Activated CD4-positive, alpha-beta T cell treated with anti-CD3 and anti-CD28 coated beads, Interleukin-2, amount 50 U/mL, for 24 hours (primary cell): ENCODE results near the gene ALAD.
A peak's percentile ranks its signal among the peaks of the same experiment; 100 is the strongest.
"Not testable (repeated sequence)": the region's sequence is repeated elsewhere in the genome, so short reads cannot be mapped to it uniquely, and the experiment has no call there.

ENCODE experiments used
- DNase-seq, 2 donors: peaks; one replicate each; pipeline ENCODE4 v3.0.0-alpha.2; 2020; ENCODE audit warnings: low read depth in 1 of 2, low spot score in 1 of 2

The ALAD gene

DNA sequence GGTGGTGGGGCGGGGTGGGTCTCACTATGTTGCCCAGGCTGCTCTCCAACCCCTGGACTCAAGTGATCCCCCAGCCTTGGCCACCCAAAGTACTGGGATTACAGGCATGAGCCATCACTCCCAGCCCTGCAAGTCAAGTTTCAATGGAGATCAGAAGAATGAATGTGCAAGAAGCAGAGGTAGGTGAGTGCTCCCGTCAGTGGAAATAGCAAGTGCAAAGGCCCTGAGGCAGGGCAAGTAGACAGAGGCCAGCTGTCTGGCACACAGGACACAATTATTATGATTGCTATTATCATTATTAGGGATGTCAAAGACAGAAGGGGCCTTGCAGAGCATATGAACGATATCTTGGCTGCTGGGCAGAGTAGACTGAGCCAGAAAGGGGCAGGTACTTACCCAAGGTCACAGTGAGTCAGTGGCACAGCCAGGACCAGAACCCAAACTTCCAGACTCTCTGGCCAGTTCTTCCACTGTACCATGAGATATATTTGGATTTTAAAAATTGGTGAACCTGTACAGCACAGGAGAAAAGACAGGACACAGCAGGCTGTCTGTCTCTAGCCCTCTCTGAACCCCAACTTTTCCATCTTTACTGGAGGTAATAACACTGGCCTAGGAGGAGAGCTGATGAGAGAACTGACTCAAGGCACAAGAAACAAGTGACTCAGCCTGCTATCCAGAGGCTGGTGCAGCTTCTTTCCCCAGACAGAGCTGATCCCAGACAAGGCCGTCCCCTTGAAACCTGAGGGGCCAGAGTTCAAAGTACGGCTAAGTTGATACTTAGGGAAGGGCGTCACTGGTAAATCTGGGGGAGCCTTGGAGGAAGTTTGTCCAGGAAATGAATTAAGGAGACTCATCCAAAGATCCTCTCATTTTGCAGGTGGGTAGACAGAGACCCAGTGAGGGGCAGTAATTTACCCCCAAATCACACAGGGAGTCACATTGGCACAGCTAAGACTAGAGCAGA lies 25.7 kb downstream of the ALAD start:
- DNase-seq: no peak

DNA sequence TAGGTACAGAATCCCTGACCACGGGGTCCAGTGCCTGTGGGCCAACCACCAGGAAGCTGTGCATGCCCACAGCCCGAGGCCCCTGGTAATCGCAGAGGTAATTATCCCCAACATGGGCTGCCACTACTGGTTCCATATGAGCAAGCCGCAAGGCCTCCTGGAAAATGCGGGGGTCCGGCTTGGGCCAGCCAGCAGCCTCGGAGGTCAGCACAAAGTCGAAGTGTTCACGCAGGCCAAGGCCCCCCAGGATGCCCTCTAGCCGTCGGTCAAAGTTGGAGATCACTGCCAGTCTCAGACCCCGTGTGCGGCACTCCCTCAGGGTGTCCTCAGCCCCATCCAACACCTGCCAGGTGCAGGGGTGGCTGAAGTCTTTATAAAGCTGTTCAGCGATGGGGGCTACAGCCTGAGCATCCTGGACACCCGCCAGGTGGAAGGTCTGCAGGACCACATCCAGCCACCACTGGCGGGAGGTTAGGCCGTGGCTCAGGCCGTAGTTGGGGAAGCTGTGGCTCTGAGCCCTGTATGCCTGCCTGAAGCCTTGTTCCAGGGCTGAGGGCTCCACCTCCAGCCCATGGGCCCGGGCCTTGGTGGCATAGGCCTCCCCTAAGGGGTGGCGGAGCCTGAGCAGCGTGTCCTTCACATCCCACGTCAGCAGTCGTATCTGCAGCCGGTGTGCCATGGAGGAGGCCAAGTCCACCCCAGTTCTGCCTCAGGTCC lies 27.2 kb downstream of the ALAD start:
- DNase-seq: no peak

DNA sequence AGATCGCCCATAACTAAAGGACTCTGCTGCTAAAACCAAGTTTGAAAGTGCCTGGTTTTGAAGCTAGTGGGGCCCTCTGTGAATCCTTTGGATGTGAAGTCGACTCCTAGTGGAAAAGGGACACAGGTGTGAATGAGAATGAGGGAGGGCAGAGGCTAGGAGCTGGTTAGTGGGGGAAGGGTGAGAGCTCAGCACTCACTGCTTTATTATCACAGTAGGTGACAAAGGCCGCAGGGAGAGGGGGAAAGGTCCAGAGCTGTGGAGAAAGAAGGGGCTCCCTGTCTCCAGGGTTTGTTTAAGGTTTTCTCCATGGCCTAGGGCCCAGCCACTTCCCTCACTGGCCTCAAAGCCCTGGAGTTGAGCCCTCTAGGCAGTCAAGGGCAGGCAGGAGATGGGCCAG lies 27.8 kb downstream of the ALAD start:
- DNase-seq: no peak

DNA sequence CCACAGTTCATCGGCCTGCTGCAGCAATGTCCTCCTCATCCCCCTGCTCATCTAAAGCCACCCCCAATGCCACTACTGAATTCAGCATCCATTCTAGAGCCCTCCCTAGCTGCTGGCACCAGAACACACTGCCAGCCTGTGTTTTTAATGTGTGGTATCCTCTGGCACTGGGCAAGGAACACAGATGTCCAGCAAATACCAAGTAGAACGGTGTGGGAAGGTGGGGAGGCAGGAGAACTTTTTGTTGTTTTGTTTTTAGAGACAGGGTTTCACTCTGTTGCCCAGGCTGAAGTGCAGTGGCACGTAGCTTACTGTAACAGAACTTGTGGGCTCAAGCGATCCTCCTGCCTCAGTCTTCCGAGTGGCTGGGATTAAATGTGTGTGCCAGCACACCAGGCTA lies 29.0 kb downstream of the ALAD start:
- no peak for DNase-seq

DNA sequence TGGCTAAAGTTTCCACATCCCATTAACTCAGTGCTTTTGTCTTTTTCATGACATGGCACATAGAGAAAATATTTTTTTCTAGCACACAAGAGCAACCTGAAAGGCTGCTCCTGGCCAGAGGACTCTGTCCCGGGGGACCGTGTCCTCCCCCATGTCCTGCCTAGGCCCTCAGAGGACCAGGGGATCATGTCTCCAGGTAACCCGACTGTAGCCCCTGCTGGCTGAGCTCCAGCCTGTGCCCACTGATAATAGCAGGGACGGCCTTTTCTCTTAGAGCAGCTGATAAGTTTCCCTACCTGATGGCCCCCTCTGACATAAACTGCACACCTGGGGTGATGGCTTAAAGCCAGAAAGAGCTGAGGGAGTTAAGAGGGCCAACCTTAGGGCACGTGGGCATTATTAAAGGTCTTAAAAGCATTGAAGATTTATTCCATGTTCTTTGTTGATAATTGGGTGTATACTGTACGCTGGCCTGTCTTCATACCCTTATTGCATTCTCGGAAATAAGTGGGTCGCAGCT lies 30.2 kb downstream of the ALAD start:
- DNase-seq: no peak

DNA sequence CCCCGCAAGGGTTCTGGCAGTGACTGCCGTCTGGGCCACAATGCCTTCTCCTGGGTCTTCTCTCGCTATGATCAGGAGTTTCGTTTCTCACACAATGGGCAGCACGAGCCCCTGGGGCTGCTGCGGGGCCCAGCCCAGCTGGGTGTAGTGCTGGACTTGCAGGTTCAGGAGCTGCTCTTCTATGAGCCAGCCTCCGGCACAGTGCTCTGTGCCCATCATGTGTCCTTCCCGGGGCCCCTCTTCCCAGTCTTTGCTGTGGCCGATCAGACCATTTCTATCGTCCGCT lies 31.3 kb downstream of the ALAD start:
- no peak for DNase-seq

DNA sequence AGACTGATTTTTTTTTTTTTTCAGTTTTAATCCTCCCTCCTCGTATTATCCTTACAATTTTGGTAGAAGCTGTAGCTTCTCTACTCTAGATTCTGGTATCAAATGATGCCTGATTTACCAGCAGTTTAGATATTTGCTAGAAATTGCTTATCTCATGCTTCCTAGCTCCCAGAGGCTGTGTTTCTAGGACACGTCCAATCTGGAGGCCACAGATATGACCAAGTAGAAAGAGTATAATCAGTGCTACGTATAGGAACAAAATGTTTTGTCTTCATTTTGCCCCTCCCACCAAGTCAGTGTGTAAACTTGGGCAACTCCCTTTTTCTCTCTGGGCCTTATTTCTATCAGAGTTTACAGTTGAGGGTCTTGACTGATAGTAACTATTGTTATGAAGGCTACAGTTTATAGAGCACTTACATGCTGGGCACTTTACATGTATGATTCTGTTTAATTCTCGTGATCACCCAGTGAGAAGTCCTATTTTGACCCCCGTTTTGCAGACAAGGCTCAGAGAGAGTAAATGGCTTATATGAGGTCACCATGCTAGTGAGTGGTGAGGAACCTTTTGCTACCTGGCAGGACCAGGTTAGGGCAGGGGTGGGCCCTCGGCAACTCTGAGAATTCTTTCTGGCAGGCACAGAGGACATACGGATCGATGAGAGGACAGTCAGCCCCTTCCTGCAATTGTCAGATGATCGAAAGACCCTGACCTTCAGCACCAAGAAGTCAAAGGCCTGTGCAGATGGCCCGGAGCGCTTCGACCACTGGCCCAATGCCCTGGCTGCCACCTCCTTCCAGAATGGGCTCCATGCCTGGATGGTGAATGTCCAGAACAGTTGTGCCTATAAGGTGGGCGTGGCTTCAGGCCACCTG lies 31.9 kb downstream of the ALAD start:
- DNase-seq: no peak

DNA sequence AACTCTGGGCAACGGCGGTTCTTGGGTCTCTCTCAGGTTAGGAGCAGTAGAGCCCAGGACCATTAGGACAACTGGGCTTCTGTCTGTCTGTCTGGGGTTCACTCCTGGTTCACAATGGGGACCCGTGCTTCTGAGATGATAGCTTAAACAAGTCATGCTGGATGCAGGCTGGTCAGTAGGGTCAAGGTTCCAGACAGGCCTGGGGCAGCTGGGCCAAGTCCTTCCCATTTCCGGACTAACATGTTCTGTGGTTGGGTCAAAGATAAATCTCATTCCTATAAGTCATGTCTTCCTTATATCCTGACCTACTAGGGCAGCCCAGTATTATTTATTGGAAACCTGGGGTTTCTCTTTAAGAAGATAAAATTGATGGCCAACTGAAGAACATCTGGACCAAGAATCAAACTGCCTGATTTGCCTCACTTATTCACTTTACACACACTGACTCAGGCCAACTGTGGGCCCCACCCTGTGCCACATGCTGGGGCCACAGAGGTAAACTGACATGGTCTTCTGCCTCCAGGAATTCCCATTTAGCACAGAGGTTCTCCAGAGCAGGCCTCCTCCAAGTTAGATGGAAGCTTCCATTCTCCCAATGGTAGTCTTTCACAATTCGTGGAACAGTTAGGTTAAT lies 32.6 kb downstream of the ALAD start:
- DNase-seq: no peak

DNA sequence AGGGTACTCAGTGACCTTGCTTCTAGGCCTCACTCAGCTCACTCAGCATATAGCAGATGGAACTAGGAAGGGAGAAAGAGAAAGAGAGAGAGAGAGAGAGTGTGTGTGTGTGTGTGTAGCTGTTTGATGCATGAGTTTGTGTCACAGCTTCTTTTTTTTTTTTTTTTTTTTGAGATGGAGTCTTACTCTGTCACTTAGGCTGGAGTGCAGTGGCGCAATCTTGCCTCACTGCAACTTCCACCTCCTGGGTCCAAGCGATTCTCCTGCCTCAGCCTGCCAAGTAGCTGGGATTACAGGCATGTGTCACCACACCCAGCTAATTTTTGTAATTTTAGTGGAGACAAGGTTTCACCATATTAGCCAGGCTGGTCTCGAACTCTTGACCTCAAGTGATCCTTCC lies 35.4 kb downstream of the ALAD start:
- DNase-seq: not testable (repeated sequence)

DNA sequence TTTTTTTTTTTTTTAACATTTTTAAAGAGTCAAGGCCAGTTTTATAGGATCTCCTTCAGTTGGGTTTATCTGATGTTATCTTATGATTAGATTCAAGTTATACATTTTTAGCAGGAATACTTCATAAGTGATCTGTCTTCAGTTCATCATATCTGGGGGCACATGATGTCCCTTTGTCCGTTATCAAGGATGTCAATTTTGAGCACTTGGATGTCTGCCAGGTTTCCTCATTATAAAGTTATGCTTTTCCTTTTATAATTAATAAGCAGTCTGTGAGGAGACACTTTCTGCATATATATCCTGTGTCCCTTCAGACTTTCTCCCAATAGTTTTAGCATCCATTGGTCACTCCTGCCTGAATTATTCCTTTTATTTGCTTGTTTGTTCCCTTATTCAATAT lies 36.1 kb downstream of the ALAD start:
- DNase-seq: no peak

DNA sequence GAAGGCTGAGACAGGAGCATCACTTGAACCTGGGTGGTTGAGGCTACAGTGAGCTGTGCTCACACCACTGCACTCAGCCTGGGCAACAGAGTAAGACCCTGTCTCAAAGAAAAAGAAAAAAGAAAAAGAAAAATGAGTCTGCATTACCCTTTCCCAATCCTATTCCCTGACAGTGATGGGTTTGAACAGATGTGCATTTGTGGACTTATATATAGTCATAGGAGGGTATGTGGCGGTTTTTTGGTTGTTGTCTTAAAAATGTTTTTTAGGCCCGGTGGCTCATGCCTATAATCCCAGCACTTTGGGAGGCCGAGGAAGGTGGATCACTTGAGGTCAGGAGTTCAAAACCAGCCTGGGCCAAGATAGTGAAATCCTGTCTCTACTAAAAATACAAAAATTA lies 37.7 kb downstream of the ALAD start:
- no peak for DNase-seq

DNA sequence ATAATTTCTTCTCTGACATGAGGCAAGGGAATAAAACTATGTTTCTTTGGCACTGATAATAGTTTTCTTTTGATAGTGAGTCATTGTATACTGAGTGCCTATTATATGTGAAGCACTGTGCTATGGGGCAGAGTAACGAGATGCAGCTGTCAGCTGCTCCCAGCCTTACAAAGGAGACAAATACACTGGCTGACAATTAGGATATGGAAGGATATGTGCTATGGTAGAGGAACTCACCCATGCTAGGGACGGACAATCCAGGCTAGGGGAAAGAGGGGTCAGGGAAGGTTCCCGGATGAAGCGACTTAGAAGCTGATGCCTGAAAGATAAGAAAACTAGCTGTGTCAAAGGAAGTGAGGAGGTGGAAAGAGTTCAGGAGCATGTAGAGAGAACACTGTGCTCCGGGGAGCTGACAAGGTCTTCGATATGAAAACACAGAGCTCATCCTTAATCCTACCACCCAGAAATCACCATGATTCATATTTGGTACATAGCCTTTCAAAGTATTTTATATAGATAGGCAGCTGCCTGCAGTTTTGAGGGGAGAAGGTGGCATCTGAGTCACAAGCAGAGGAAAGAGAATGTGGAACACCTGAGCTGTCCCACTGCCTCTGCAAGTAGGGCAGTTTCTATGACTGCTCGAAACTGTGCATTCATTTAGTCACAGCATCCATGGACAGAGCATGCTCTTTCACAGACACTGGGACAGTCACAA lies 39.6 kb downstream of the ALAD start:
- DNase-seq: no peak

DNA sequence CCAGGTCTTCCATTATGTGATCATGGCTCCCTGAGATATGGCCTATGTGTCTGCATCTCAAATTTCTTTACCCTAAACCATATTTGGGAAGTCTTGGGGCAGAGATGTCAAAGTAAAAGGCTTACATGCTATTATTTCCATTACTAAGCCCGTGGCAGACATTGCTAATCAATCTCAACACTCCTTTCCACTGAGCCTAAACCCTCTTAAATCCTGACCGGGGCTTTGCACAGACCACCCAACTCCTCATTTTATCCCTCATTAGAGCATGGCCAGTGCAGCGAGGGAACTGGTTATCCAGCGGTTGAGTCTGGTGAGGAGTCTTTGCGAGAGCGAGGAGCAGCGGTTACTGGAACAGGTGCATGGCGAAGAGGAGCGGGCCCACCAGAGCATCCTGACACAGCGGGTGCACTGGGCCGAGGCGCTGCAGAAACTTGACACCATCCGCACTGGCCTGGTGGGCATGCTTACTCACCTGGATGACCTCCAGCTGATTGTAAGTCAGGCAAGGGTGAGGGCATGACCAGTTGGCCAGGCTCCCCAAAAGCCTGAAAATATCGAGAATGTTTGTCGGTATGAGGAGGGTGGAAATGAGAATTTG lies 40.7 kb downstream of the ALAD start:
- no peak for DNase-seq

DNA sequence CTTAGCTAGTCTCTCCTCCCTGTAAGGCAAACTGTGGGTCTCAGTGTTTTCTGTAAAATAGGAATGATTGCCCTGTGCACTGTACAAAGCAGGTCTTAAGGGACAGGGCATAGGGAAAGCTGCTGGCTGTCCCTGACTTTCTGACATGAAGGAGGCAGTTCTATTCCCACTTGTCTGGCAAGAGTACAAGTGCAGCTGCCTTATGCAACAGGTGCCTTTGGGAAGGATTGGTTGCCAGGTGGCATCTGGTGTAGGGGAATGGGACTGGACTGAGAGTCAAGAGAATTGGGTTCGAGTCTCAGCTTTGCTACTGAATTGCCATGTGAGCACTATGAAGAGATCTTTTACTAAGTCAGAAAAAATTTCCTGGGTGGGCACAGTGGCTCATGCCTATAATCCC lies 41.7 kb downstream of the ALAD start:
- no peak for DNase-seq

DNA sequence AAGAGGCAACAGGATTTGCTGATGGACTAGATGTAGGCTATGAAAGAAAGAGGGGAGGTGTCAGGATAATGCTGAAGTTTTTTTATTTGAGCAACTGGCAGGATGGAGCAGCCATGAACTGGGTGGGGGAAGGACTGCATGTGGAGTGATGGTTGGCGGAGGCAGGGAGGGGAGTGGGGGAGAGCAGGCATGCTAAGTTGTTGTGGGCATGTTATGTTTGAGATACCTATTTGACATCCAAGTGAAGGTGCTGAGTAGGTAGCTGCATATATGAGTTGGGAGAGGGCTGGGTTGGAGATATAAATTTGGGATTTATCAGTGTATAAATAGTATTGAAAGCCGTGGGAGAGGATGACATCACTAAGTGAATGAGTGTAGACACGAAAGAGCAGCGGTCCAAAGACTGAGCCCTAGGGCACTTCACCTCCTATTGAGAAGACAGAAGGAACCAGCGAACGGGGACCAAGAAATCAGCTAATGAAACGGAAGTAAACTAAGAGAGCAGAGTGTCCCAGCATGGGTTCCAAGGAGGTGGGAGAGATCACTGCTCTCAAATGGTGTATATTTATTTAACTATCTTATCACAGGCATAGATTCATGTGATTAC lies 44.3 kb downstream of the ALAD start:
- no peak for DNase-seq

DNA sequence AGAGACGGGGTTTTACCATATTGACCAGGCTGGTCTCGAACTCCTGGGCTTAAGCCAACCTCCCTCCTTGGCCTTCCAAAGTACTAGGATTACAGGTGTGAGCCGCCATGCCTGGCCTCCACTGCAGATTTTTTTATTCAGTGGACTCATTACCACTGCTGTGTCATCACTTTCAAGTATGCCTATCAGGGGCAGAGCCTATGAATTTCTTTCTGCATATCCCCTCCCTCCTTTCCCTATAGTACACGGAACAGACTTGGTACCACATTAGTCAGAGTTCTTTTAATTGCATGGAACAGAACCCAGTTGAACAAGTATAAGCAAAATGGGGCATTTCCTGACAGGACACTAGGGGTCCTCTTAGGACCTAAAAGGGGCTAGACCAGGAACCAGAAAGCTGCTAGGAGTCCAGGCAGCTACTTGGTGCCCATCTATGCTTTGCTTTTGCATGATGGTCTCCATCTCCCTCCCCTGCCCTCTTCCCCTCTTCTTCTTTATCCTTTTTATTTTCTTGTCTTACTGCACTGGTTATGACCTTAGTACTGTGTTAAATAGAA lies 46.0 kb downstream of the ALAD start:
- no peak for DNase-seq

DNA sequence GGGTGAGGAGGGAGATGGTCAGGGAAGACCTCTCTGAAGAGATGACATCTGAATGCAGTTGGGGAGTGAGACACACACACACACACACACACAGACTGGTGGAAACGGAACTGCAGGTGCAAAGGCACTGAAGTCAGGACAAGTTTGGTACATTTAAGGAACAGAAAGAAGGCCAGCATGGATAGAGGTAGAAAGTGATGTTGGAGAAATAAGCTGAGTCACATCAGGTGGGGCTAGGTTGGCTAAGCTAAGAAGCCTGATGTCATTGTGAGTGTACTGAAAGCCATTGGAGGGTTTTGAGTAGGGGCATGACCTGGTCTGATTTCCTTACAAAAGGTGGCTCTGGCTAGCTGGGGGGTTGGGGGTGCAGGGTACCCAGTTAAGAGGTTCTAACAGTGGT lies 48.7 kb downstream of the ALAD start:
- DNase-seq: no peak

DNA sequence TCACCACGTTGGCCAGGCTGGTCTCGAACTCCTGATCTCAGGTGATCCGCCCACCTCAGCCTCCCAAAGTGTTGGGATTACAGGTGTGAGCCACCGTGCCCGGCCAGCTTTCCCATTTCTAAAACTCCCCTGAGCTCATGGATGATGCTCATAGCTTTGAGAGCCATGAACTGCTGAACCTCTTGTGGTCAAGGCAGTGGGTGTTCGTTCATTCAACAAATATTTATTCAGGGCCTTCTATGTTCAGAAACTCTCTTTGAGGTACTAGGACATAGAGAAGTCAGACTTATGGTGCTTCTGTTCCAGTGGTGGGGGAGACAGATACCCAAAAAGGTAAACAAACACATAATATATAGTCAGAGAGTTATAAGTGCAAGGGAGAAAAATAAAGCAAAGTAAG lies 49.1 kb downstream of the ALAD start:
- DNase-seq: no peak

DNA sequence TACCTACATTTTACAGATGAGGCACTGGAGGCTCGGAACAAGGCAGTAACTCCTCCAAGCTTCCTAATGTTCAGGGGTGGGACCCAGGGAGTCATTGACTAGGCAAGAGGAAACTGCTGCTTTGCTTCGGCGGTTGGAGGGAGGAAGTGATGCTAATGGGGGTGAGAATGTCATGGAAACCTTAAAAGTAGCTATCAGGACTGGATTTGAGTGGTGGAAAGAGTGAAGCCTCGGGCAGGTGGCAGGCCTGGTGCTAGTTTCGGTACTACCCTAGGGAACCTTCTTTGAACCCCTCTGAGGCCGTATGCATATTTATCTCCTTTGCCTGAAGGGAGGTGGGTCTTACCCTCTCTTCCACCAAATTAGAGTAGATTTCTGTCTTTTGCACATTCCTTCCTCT lies 50.1 kb downstream of the ALAD start:
- DNase-seq: peak in 1 of 2 donors; percentile 22
